H1 (cell line): Measurements from ENCODE around the gene CHST11. TPM values are rescaled to one million over a fixed set of nuclear protein-coding genes. Genes with fewer than 3 reads are reported as not detected.

Experiments
- CTCF ChIA-PET: fragments of 300-600 bp; sonication (Branson Sonifier 250); formaldehyde crosslinking; loops from one replicate; lab custom pipeline; 2021; ENCODE audit not compliant: partially characterized antibody; lab: Charles Lee
- POLR2A ChIA-PET: fragments of 300-600 bp; sonication (Branson Sonifier 250); formaldehyde crosslinking; loops from one replicate; lab custom pipeline; 2021; ENCODE audit warnings: inconsistent platforms; ENCODE audit not compliant: partially characterized antibody; lab: Charles Lee
- DNase-seq, 2 experiments: peaks; one replicate each; pipeline versions ENCODE4 v3.0.0 to v3.0.0-alpha.2; 2010 to 2022; ENCODE audit warnings: low spot score in 2 of 2, low read depth in 1 of 2, mixed read lengths in 1 of 2
- FAIRE-seq: peaks from 2 replicates; lab custom pipeline; 2011; peaks lifted over from hg19 to GRCh38; lab: Jason Lieb, UNC
- H2AFZ ChIP-seq: 2 replicates; pipeline ENCODE4 v1.8.1; 2012; ENCODE audit warnings: low read length, inconsistent platforms
- H2AK5ac ChIP-seq: 2 replicates; pipeline ENCODE4 v1.6.1; 2013; ENCODE audit warnings: low read depth, low read length
- H2BK120ac ChIP-seq: replicated peaks from 2 replicates; pipeline ENCODE3; 2013; ENCODE audit warnings: low read depth, low read length, inconsistent platforms
- H2BK12ac ChIP-seq: 2 replicates; pipeline ENCODE4 v1.6.1; 2013; ENCODE audit warnings: low read depth, low read length
- H2BK15ac ChIP-seq: 2 replicates; pipeline ENCODE4 v1.6.1; 2013; ENCODE audit warnings: low read length
- H2BK20ac ChIP-seq: 2 replicates; pipeline ENCODE4 v1.6.1; 2013; ENCODE audit warnings: low read length
- H2BK5ac ChIP-seq: 2 replicates; pipeline ENCODE4 v1.6.1; 2013; ENCODE audit warnings: low read depth, low read length
- H3K14ac ChIP-seq: 2 replicates; pipeline ENCODE4 v1.6.1; 2013; ENCODE audit warnings: inconsistent platforms; ENCODE audit not compliant: insufficient read length
- H3K18ac ChIP-seq: 2 replicates; pipeline ENCODE4 v1.6.1; 2013; ENCODE audit warnings: low read length; ENCODE audit errors: extremely low read depth
- H3K23ac ChIP-seq: 2 replicates; pipeline ENCODE4 v1.6.1; 2013; ENCODE audit warnings: inconsistent platforms; ENCODE audit not compliant: insufficient read length
- H3K23me2 ChIP-seq: 2 replicates; pipeline ENCODE4 v1.6.1; 2013; ENCODE audit warnings: low read depth, low read length
- H3K27ac ChIP-seq: 2 replicates; pipeline ENCODE4 v1.6.1; 2011; ENCODE audit warnings: low read depth, low read length, inconsistent platforms
- H3K27me3 ChIP-seq, 4 experiments: replicated peaks in 1 of 4; 1 replicate in 1 of 4; 2 replicates in 3 of 4; pipeline versions ENCODE4 v1.6.1 to v1.8.1; 2011 to 2013; ENCODE audit warnings: low read length in 3 of 4, mild to moderate bottlenecking in 3 of 4, inconsistent platforms in 2 of 4, mixed read lengths in 2 of 4, moderate library complexity in 1 of 4; ENCODE audit not compliant: control insufficient read depth in 3 of 4, insufficient read depth in 3 of 4; ENCODE audit errors: extremely low read depth in 1 of 4
- H3K36me3 ChIP-seq, 4 experiments: 2 replicates each; pipeline versions ENCODE4 v1.6.1 to v1.8.1; 2011 to 2013; ENCODE audit warnings: mild to moderate bottlenecking in 4 of 4, low read length in 3 of 4, moderate library complexity in 2 of 4, control low read depth in 1 of 4, inconsistent platforms in 1 of 4; ENCODE audit not compliant: insufficient read depth in 4 of 4, control insufficient read depth in 2 of 4
- H3K4ac ChIP-seq: replicated peaks from 2 replicates; pipeline ENCODE3; 2013; ENCODE audit warnings: low read length, low read depth, mixed read lengths, inconsistent platforms; ENCODE audit not compliant: insufficient read length
- H3K4me1 ChIP-seq, 4 experiments: replicated peaks in 1 of 4; 1 replicate in 1 of 4; 2 replicates in 3 of 4; pipeline versions ENCODE4 v1.6.1 to v1.8.1; 2011 to 2013; ENCODE audit warnings: low read length in 3 of 4, inconsistent platforms in 2 of 4, mixed read lengths in 1 of 4; ENCODE audit not compliant: insufficient read depth in 4 of 4, control insufficient read depth in 3 of 4
- H3K4me2 ChIP-seq, 2 experiments: 2 replicates each; pipeline versions ENCODE4 v1.6.1 to v1.8.1; 2011 to 2013; ENCODE audit warnings: low read depth in 2 of 2, low read length in 2 of 2, control low read depth in 1 of 2, inconsistent platforms in 1 of 2, mild to moderate bottlenecking in 1 of 2; ENCODE audit not compliant: insufficient read depth in 1 of 2
- H3K4me3 ChIP-seq, 4 experiments: fragments of 200-600, 300-600 bp in 1 of 4; sonication (generic), shearing (Covaris generic), sonication (Bioruptor Twin) in 1 of 4; 2 replicates each; pipeline versions ENCODE4 v1.5.1 to v1.8.1; 2011 to 2016; ENCODE audit warnings: low read length in 4 of 4, low read depth in 3 of 4, control low read depth in 2 of 4, inconsistent platforms in 2 of 4, mild to moderate bottlenecking in 2 of 4, mixed read lengths in 1 of 4, moderate library complexity in 1 of 4; ENCODE audit not compliant: insufficient read depth in 2 of 4; ENCODE audit errors: extremely low read depth in 1 of 4
- H3K56ac ChIP-seq: replicated peaks from 2 replicates; pipeline ENCODE3; 2013; ENCODE audit warnings: low read depth, mild to moderate bottlenecking, mixed read lengths, low read length, inconsistent platforms; ENCODE audit not compliant: insufficient read length
- H3K79me1 ChIP-seq: 2 replicates; pipeline ENCODE4 v1.6.1; 2013; ENCODE audit warnings: low read depth, low read length, control low read depth
- H3K79me2 ChIP-seq, 2 experiments: 2 replicates each; pipeline versions ENCODE4 v1.6.1 to v1.8.1; 2012 to 2013; ENCODE audit warnings: low read length in 2 of 2, mild to moderate bottlenecking in 2 of 2, inconsistent platforms in 1 of 2; ENCODE audit not compliant: insufficient read depth in 2 of 2, control insufficient read depth in 1 of 2
- H3K9ac ChIP-seq, 4 experiments: replicated peaks in 1 of 4; 1 replicate in 1 of 4; 2 replicates in 3 of 4; pipeline versions ENCODE4 v1.6.1 to v1.8.1; 2011 to 2013; ENCODE audit warnings: low read depth in 3 of 4, low read length in 3 of 4, control low read depth in 2 of 4, mild to moderate bottlenecking in 2 of 4, moderate library complexity in 2 of 4, inconsistent platforms in 1 of 4; ENCODE audit errors: extremely low read depth in 1 of 4
- H3K9me3 ChIP-seq, 2 experiments: 2 replicates each; pipeline versions ENCODE4 v1.6.1 to v1.8.1; 2012 to 2013; ENCODE audit warnings: mild to moderate bottlenecking in 2 of 2, moderate library complexity in 2 of 2, control low read depth in 1 of 2, inconsistent platforms in 1 of 2, low read depth in 1 of 2, low read length in 1 of 2, mixed read lengths in 1 of 2; ENCODE audit not compliant: insufficient read depth in 2 of 2
- H4K20me1 ChIP-seq, 2 experiments: replicated peaks in 1 of 2; 2 replicates each; pipeline versions ENCODE3 to v1.8.1; 2011 to 2013; ENCODE audit warnings: inconsistent platforms in 2 of 2, low read length in 2 of 2, mild to moderate bottlenecking in 1 of 2; ENCODE audit not compliant: insufficient read depth in 2 of 2, control insufficient read depth in 1 of 2
- H4K5ac ChIP-seq: 2 replicates; pipeline ENCODE4 v1.6.1; 2013; ENCODE audit warnings: low read length, low read depth, mixed read lengths, inconsistent platforms; ENCODE audit not compliant: insufficient read length
- H4K8ac ChIP-seq: 2 replicates; pipeline ENCODE4 v1.8.0; 2013; ENCODE audit warnings: mild to moderate bottlenecking, moderate library complexity, low read length, inconsistent platforms; ENCODE audit not compliant: insufficient read depth; ENCODE audit errors: extremely low read depth
- H4K91ac ChIP-seq: replicated peaks from 2 replicates; pipeline ENCODE3; 2013; ENCODE audit warnings: low read length, mixed read lengths, inconsistent platforms; ENCODE audit not compliant: insufficient read length
- CREB1 ChIP-seq: IDR thresholded peaks from 2 replicates; pipeline ENCODE4 v1.6.1; 2012; ENCODE audit warnings: inconsistent platforms
- EGR1 ChIP-seq: IDR thresholded peaks from 2 replicates; pipeline ENCODE4 v1.6.1; 2011; ENCODE audit warnings: low read depth, low read length, borderline replicate concordance
- POLR2A ChIP-seq, 2 experiments: IDR thresholded peaks; 1 replicate in 1 of 2; 2 replicates in 1 of 2; pipeline ENCODE4 v1.6.1; 2011; ENCODE audit warnings: low read depth in 2 of 2, low read length in 2 of 2, mild to moderate bottlenecking in 2 of 2; ENCODE audit errors: control extremely low read depth in 1 of 2
- RAD21 ChIP-seq, 2 experiments: IDR thresholded peaks in 1 of 2; conservative IDR thresholded peaks in 1 of 2; 2 replicates each; pipeline ENCODE4 v1.6.1; 2011; ENCODE audit warnings: low read depth in 2 of 2, low read length in 2 of 2, improper control_type of control experiment in 1 of 2, inconsistent platforms in 1 of 2, mild to moderate bottlenecking in 1 of 2, moderate library complexity in 1 of 2
- WGBS, 2 experiments: shearing (Covaris generic) in 1 of 2; methylation state at CpG; one replicate each; pipeline versions ENCODE4 v1.1.6 to v1.1.7; 2013 to 2015; ENCODE audit warnings: low lambda C conversion rate in 2 of 2, mixed read lengths in 2 of 2, inconsistent platforms in 1 of 2, low coverage in 1 of 2, missing lambda C conversion rate in 1 of 2; ENCODE audit not compliant: insufficient replicate concordance in 2 of 2, insufficient coverage in 1 of 2, insufficient read length in 1 of 2; ENCODE audit errors: extremely low coverage in 1 of 2, missing lambda C conversion rate in 1 of 2; 5-methylcytosine and 5-hydroxymethylcytosine counted together
- polyA plus RNA-seq, 7 experiments: library from polyadenylated mRNA; depleted of rRNA in 3 of 7; stranded (reverse) in 5 of 7; unstranded in 2 of 7; fragments of >200 nt in 5 of 7; fragments of 200-250 nt in 2 of 7; gene quantifications; 1 replicate in 5 of 7; 2 replicates in 1 of 7; 4 replicates in 1 of 7; pipeline versions ENCODE4 v1.2.1 to v1.2.3, GENCODE V29; 2011 to 2013; ENCODE audit warnings: missing spikeins in 2 of 7, mixed read lengths in 2 of 7
- total RNA-seq: library from RNA; stranded (reverse); fragmentation: NEBNext Ultra II Directional; extraction: Animal tissue kit (Norgen Biotek cat#: 25700); gene quantifications from 2 replicates; pipeline ENCODE4 v1.2.1, GENCODE V29; 2021

Gene CHST11
- total and polyA plus RNA-seq, 2 of the 8 experiments (the other 6 are each of a cell fraction or from before 2014, with no cell fraction given), result 14.4 to 20.8 TPM

DNA sequence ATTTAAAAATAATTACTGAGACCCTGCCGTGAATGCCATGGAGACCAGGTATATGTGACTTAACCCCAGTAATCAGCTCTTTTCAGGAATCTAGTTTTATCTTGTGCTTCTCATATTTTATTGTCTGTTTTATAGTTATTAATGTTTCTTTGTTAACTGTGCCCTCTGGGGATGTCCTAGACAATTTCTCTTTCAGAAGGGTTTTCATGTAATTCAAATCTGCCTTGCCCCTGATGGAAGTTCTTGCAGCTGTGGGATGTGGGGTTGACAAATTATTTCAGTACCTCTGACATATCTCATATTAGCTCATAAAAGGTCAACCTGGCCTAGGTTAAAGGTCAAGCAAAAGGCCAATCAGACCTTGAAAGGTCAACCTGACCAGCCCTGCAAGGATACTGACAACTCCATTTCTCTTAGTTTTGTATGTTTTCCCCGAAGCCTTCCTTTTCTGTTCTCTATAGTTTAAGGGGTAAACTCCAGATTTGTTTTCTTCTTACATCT lies 319.0 kb downstream of the CHST11 start:
- Histone ChIP-seq H3K79me1 (no peaks in the 10 kb centered on the region), H2BK15ac (no peak overlapping the region), H3K4me1 (no peaks in the 10 kb centered on the region), H4K8ac (no peak overlapping the region), H3K14ac (no peak overlapping the region), H3K4me2 (no peak overlapping the region), H2BK12ac (no peak overlapping the region), H3K9me3 (no peaks in the 10 kb centered on the region), H2AFZ (no peak overlapping the region), H3K18ac (no peak overlapping the region), H3K9ac (no peak overlapping the region), H3K56ac (no peak overlapping the region), H3K23ac (no peak overlapping the region), H2BK20ac (no peak overlapping the region), H3K23me2 (no peaks in the 10 kb centered on the region; the same call in 1 of the 2 replicates), H3K36me3 (no peaks in the 10 kb centered on the region), H3K4ac (no peak overlapping the region), H4K5ac (no peak overlapping the region), H3K4me3 (no peak overlapping the region), H2AK5ac (no peak overlapping the region), H4K20me1 (no peaks in the 10 kb centered on the region), H3K27ac (no peak overlapping the region), H3K79me2 (no peaks in the 10 kb centered on the region), H2BK5ac (no peak overlapping the region), H4K91ac (no peak overlapping the region), H2BK120ac (no peak overlapping the region), H3K27me3 (no peaks in the 10 kb centered on the region)
- 89% methylated on average over 2 of the region's 2 CpGs; no CpG with 5 or more reads in 1 of the 2 experiments for WGBS, 2 experiments
- FAIRE-seq (no peak), DNase-seq (no peak)
- POLR2A ChIA-PET, result no interaction called here
- TF ChIP-seq EGR1, result no peak
- no peak for TF ChIP-seq RAD21 (IDR thresholded peaks at IDR 0.05 in 1 of 2, conservative IDR thresholded peaks at IDR 0.05 in 1 of 2; ENCODE audit: low read depth in 2 of 2, low read length in 2 of 2)
- TF ChIP-seq POLR2A (IDR thresholded peaks at IDR 0.05; ENCODE audit: control extremely low read depth in 1 of 2, low read depth in 2 of 2, low read length in 2 of 2), result no peak
- TF ChIP-seq CREB1, result no peak
- CTCF ChIA-PET, result interaction anchor here (0.6 to 2.0 kb wide), 2 partner anchors 15 to 180 kb away, joined by 3 to 8 read pairs; no protein-coding TSS in a partner anchor
